Measurements from ENCODE around the gene PPARD. TPM values are rescaled to one million over a fixed set of nuclear protein-coding genes. Genes with fewer than 3 reads are reported as not detected.
"Not testable (repeated sequence)": the region's sequence is repeated elsewhere in the genome, so short reads cannot be mapped to it uniquely, and the experiment has no call there.

Gene PPARD
- total and polyA plus RNA-seq, 5 experiments from 2014 or later = 1.9 to 50.6 (median 14.3) TPM

DNA sequence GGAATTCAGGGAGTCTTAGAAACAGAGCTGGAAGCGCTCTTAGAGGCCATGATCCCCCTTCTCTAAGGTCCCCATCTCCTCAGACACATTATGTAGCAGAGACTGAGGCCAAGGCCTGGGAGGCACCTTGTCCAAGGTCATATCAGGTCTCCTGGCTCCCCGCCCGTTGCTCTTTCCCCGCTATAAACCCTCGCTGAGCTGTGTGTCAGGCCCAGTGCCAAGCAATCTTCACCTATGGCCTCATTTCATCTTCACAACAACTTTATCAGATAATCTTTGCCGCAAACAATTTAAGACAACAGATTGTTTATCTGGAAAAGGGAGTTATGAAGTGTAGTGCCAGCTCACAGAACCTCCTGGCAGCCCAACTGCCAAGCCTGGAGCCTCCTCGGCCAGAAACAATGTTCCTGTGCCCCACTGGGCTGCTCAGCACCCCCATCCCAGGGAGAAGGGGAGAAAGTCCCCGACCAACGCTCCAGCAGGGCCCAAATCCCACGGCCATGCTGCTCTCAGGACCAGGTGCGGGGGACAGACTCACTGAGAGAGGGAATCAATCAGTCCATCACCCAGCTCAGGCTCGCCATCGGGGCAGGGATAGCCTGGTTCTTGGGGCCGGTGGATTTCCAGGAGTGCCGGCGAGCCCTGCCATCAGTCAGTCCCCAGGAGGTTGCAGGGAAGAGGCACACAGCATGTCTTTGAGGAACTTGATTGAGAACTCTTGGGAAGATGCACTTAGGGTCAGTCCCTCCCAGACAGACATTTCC, 92.9 kb downstream of the PPARD start:
- ATAC-seq (no peak), DNase-seq (no peak)
- Mint-ChIP-seq H3K27ac (peak overlapping the region in 2 of 10 donors; percentile 13 to 19), H3K4me1 (no peaks in the 10 kb centered on the region), H3K9me3 (peaks cover 0 to 2% (median under 1%) of the 10 kb centered on the region in 9 donors), H3K27me3 (no peaks in the 10 kb centered on the region), H3K36me3 (peaks cover 0 to 2% (median 0%) of the 10 kb centered on the region in 3 donors), H3K4me3 (no peak overlapping the region)
- POLR2A ChIA-PET = interaction anchor here (1.0 kb wide), 1 partner anchor 16 kb away, joined by 3 read pairs; no protein-coding TSS in a partner anchor

DNA sequence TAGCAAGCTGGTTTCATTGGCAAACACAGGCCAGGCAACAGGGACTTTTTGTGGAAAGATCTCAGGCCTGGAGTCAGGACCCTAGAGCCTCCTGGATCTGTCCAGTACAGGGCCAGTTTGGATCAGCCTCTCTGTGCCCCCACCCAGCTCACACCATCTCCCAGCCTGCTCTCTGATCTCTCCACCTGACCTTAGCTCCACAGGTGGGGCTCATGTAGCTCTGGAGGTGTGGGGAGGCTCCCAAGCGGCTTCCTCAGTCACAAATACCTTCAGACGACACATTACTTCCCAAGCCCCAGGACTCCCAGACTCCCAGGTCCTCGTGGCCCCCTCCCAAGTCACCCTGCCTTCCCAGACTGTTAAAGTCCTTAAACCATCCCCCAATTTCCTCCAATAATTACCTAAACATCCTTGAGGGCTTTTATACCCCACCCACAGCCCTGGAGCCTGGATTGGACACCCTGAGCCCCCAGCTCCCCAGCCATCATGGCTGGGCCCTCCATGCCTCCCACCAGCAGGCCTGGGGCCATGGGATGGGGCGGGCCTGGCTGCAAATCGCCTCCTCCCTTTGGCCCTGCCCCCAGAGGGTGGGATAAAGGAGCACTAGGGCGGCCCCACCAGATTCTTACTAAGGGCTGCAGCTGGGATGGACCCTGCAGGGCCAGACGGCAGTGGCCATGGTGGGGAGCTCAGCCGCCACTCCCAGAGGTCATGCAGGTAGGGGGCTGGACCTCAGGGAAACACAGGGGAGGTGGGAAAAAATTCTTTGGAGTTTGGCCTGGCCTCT, 93.9 kb downstream of the PPARD start:
- no peak for ATAC-seq
- Mint-ChIP-seq H3K9me3 (no peaks in the 10 kb centered on the region), H3K27me3 (no peaks in the 10 kb centered on the region), H3K4me3 (no peak overlapping the region), H3K27ac (peak overlapping the region in 1 of 10 donors; percentile 27), H3K4me1 (no peaks in the 10 kb centered on the region), H3K36me3 (no peaks in the 10 kb centered on the region)
- no peak for DNase-seq
- POLR2A ChIA-PET = interaction anchor here (1.0 kb wide), 1 partner anchor 17 kb away, joined by 3 read pairs; no protein-coding TSS in a partner anchor

DNA sequence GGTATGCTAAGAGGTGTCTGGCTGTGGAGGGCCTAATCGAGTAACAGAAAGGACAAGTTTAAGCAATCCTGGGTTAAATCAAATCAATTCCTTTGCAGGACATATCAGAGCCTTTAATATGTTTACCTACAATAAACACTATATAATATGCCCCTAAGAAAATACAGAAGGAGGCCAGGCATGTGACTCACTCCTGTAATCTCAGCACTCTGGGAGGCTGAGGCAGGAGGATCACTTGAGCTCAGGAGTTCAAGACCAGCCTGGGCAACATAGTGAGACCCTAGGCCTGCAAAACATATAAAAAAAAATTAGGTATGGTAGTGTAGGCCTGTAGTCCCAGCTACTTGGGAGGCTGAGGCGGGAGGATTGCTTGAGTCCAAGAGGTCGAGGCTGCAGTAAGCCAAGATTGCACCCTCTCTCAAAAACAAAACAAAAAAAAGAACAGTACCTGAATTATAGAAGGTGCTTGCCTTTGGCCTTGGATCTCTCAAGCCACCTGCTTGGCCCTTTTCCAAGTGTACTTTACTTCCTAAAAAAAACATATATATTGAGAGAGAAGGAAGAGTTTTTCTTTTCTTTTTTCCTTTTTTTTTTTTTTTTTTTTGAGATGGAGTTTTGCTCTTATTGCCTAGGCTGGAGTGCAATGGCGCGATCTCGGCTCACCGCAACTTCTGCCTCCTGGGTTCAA, 96.2 kb downstream of the PPARD start:
- not testable (repeated sequence) for DNase-seq, ATAC-seq, H3K27me3 Mint-ChIP-seq, H3K4me1 Mint-ChIP-seq, H3K9me3 Mint-ChIP-seq, H3K4me3 Mint-ChIP-seq, H3K36me3 Mint-ChIP-seq
- peak overlapping the region in 1 of 10 donors; percentile 39 for H3K27ac Mint-ChIP-seq
- POLR2A ChIA-PET = interaction anchor here (0.7 kb wide), 1 partner anchor 35 kb away, joined by 5 read pairs; no protein-coding TSS in a partner anchor

DNA sequence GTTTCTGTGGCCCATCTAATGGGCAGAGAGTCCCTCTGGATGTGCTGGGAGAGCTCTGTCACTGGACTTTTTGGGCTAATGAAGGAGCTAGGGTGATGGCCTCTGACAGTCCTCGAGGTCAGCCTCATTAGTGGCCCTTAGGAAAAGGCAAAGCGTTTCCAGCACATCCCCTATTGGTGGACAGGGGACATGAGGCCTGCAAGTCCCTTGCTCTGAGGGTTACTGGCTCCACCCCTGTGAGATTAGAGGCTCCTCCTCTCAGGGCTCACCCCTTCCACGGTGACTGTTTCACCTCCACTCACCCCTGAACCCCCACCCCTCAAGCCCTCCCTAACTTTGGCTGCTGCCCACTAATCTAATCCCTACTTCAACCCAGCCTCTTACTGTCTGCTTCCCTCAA, 97.0 kb downstream of the PPARD start:
- Mint-ChIP-seq H3K4me1 (no peaks in the 10 kb centered on the region), H3K9me3 (no peaks in the 10 kb centered on the region), H3K36me3 (no peaks in the 10 kb centered on the region), H3K27me3 (no peaks in the 10 kb centered on the region), H3K4me3 (no peak overlapping the region), H3K27ac (peak overlapping the region in 2 of 10 donors; percentile 41 to 56)
- no peak for DNase-seq
- no peak for ATAC-seq
- POLR2A ChIA-PET = interaction anchor here (1.1 kb wide), 1 partner anchor 138 kb away, joined by 3 read pairs; no protein-coding TSS in a partner anchor

DNA sequence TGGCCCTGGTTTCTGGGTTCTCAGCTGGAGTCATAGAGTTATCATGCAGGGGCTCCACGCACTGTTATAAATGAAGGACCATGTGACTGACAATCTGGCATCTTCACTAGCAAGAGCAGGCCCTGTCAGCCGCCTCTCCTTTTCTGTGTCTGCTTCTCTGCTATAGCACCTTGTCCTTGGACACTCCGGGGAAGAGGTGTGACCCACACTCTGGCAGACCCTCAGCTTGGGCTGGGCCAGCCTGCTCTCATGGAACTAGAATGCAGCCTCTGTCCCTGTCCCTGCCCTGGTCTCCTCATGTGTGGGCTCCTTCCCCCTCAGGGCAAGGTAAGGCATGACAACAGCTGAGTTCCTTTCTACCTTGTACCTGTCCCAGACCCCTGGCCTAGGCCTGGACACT, 98.8 kb downstream of the PPARD start:
- H3K4me1 Mint-ChIP-seq = peaks cover 0 to 11% (median 0%) of the 10 kb centered on the region in 4 donors
- DNase-seq (no peak), ATAC-seq (no peak)
- no peaks in the 10 kb centered on the region for H3K27me3 Mint-ChIP-seq
- no peak overlapping the region for H3K4me3 Mint-ChIP-seq
- no peaks in the 10 kb centered on the region for H3K36me3 Mint-ChIP-seq
- peak overlapping the region in 1 of 10 donors; percentile 17 for H3K27ac Mint-ChIP-seq
- POLR2A ChIA-PET = no interaction called here
- H3K9me3 Mint-ChIP-seq = no peaks in the 10 kb centered on the region

DNA sequence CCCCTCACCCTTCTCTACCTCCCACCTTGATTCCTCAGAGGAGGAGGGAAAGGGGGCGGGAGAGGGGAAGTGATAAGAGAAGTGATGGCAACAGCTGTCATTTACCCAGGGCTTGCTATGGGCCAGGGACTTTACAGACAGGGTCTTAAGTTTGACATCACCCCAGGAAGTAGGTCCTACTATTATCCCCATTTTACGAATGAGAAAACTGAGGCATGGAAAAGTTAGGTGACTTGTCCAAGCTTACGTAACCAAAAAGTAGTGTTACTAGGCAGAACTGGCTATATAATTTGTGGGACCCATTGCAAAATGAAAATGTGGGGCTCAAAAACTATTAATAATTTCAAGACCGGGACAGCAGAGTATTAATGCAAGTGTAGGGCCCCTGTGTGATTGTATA, 99.3 kb downstream of the PPARD start:
- H3K36me3 Mint-ChIP-seq = no peaks in the 10 kb centered on the region
- no peak for DNase-seq
- POLR2A ChIA-PET = no interaction called here

DNA sequence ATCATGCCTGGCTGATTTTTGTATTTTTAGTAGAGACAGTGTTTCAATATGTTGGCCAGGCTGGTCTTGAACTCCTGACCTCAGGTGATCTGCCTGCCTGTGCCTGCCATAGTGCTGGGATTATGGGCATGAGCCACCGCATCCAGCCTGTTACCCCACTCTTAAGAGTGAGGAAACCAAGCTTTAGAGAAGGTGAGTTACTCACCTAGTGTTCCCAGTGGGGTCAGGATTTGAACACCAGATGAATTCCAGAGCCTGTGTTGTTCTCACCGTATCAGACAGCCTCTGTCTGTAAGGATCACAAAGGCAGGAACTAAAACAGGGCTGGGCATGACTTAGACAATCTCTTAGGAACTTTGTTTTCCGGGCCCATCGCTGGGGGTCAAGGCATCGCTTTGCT, 100.3 kb downstream of the PPARD start:
- no peaks in the 10 kb centered on the region for H3K27me3 Mint-ChIP-seq
- no peaks in the 10 kb centered on the region for H3K9me3 Mint-ChIP-seq
- ATAC-seq (no peak), DNase-seq (no peak)
- POLR2A ChIA-PET = interaction anchor here (0.7 to 1.3 kb wide), 2 partner anchors 10 to 139 kb away, joined by 3 to 5 read pairs; partner anchors contain the start of gene FANCE
- no peaks in the 10 kb centered on the region for H3K36me3 Mint-ChIP-seq
- H3K4me3 Mint-ChIP-seq = no peak overlapping the region
- H3K4me1 Mint-ChIP-seq = peaks cover 0 to 13% (median 0%) of the 10 kb centered on the region in 4 donors
- peak overlapping the region in 1 of 10 donors; percentile 16 for H3K27ac Mint-ChIP-seq

More for the DNA sequence above, 99.3 kb downstream of the PPARD start:
- no peak overlapping the region for H3K4me3 Mint-ChIP-seq
- no peaks in the 10 kb centered on the region for H3K9me3 Mint-ChIP-seq
- H3K27me3 Mint-ChIP-seq = no peaks in the 10 kb centered on the region
- no peak for ATAC-seq
- no peak overlapping the region for H3K27ac Mint-ChIP-seq
- peaks cover 0 to 13% (median 0%) of the 10 kb centered on the region in 4 donors for H3K4me1 Mint-ChIP-seq

DNA sequence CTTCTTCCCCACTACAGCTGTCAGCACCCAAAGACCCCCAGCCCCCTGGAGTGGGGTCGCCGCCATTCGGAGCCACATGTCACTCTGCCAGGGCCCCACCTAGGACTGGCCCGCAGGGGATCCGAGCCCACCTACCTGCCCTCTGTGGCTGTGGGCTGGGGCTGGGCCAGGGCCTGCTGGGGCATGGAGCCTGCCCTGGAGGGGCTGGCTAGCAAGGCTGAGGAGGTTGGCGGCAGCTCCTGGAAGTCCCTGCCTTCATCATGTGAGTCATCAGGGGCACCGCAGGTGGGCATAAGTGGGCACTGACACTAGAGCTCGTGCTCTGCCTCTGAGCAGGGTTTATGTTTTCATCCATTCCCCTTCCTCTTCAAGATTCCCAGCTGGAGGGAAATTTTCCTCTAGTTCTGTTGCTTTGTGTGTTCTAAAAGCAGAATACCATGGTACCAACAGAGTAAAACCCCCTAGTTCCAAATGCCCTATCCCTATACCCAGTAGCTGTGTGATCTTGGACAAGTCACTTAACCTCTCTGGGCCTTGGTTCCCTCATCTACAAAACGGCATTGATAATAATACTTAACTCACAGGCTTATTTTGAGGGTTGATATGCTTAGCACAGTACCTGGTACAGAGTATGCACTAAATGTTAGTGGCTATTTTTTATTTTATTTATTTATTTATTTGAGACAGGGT, 101.1 kb downstream of the PPARD start:
- no peak for ATAC-seq
- H3K36me3 Mint-ChIP-seq = no peaks in the 10 kb centered on the region
- no peaks in the 10 kb centered on the region for H3K9me3 Mint-ChIP-seq
- POLR2A ChIA-PET = interaction anchor here (0.8 to 1.3 kb wide), 2 partner anchors 9 to 23 kb away, joined by 3 to 4 read pairs; partner anchors contain the start of gene FANCE
- H3K4me3 Mint-ChIP-seq = no peak overlapping the region
- no peak for DNase-seq
- peaks cover 0 to 13% (median 0%) of the 10 kb centered on the region in 4 donors for H3K4me1 Mint-ChIP-seq
- H3K27ac Mint-ChIP-seq = peak overlapping the region in 1 of 10 donors; percentile 16
- no peaks in the 10 kb centered on the region for H3K27me3 Mint-ChIP-seq

DNA sequence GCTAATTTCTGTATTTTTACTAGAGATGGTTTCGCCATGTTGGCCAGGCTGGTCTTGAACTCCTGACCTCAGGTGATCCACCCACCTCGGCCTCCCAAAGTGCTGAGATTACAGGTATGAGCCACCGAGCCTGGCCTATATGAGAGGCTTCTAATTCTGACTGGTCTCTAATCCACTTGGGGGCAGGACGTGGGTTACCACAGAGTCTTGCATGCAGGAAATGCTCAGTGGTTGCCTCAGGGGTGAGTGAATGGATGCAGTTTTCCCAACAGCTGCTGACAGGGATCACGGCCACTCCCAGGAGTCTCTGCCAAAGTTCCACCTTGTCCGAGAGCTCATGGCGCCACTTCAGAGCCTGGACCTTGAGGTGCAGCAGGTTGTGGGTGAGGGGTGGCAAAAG, 103.3 kb downstream of the PPARD start:
- POLR2A ChIA-PET = interaction anchor here (1.0 to 1.7 kb wide), 2 partner anchors 97 to 102 kb away, joined by 3 to 4 read pairs; no protein-coding TSS in a partner anchor
- Mint-ChIP-seq H3K36me3 (no peaks in the 10 kb centered on the region), H3K4me1 (peaks cover 0 to 22% (median 7%) of the 10 kb centered on the region in 4 donors), H3K27me3 (no peaks in the 10 kb centered on the region), H3K9me3 (no peaks in the 10 kb centered on the region), H3K27ac (peak overlapping the region in 4 of 10 donors; percentile 41 to 59 (median 45)), H3K4me3 (no peak overlapping the region)
- DNase-seq (peak in 2 of 10 donors; percentile 17 to 23), ATAC-seq (no peak)

DNA sequence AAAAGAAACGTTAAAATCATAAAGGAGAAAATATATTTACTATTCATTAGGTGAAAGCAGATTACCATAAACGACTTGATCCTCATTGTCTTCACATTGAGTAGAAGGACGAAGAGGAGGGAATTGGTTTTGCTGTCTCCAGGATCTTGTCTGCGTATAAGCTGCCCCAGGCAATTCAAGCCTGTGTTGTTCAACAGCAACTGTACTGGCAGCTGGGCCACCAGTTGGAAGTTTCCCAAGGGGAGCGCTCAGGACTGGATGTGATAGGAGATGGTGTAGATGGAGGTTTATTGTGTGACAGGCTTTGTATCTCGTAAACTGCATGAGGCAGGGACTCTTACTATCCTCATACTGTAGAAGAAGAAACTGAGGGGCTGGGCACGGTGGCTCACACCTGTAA, 105.8 kb downstream of the PPARD start:
- DNase-seq (no peak), ATAC-seq (no peak)
- POLR2A ChIA-PET = interaction anchor here (0.7 to 6.7 kb wide), 8 partner anchors 20 to 156 kb away, joined by 4 to 67 read pairs (median 8); partner anchors contain the start of genes DEF6, PPARD and RPL10A
- Mint-ChIP-seq H3K9me3 (no peaks in the 10 kb centered on the region), H3K4me1 (peaks cover 9 to 40% (median 26%) of the 10 kb centered on the region in 4 donors), H3K36me3 (no peaks in the 10 kb centered on the region), H3K4me3 (no peak overlapping the region), H3K27me3 (no peaks in the 10 kb centered on the region), H3K27ac (peak overlapping the region in 2 of 10 donors; percentile 27 to 34)

DNA sequence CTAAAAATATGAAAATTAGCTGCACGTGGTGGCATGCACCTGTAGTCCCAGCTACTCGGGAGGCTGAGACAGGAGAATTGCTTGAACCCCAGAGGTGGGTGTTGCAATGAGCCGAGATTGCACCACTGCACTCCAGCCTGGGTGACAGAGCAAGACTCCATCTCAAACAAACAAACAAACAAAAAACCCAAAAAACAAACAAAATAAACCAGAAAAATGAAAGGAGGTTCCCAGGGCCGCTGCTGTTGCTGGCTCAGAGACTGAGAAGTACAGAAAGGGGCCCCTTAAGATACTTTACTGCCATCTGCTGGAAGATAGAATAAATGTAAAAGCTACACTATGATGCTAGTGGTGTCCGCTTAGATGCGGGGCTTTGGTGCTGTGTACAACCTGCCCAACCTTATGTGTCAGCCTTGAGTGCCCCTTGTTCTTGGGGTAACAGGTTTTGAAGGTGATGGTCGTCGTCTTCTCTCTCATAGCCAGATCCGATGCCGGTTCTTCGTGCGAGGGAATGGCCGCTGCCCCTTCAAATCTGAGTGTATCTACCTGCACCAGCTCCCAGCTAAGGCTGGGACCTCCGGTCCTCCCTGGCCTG, 107.0 kb downstream of the PPARD start:
- H3K36me3 Mint-ChIP-seq = no peaks in the 10 kb centered on the region
- peak overlapping the region in 1 of 10 donors; percentile 56 for H3K4me3 Mint-ChIP-seq
- peak overlapping the region in 6 of 10 donors; percentile 16 to 73 (median 61) for H3K27ac Mint-ChIP-seq
- H3K4me1 Mint-ChIP-seq = peaks cover 12 to 50% (median 37%) of the 10 kb centered on the region in 4 donors
- ATAC-seq (peak; percentile 64 to 76), DNase-seq (peak in 8 of 10 donors; percentile 18 to 79 (median 34))
- POLR2A ChIA-PET = interaction anchor here (0.6 to 6.7 kb wide), 14 partner anchors 12 to 507 kb away, joined by 3 to 67 read pairs (median 4); partner anchors contain the start of genes DEF6, PPARD and RPL10A
- H3K27me3 Mint-ChIP-seq = no peaks in the 10 kb centered on the region
- no peaks in the 10 kb centered on the region for H3K9me3 Mint-ChIP-seq

All from naive thymus-derived CD8-positive, alpha-beta T cell (primary cell).